ENCODE measurements around the gene GBP4.

- TF ChIP-seq CTCF (conservative IDR thresholded peaks at IDR 0.05; ENCODE audit: low read depth, low read length) (no peak), EZH2phosphoT487 (IDR thresholded peaks at IDR 0.05; ENCODE audit: borderline replicate concordance, low read length) (no peak)
These were observed 661 bp downstream of the GBP4 start for GRCh38 chr1:89198081-89198480.

Measured in PC-3 (cell line).